Neural cell (in vitro differentiated cells): ENCODE data around the gene SLC34A1. TPM values are rescaled to one million over a fixed set of nuclear protein-coding genes. Genes with fewer than 3 reads are reported as not detected.
A peak's percentile ranks its signal among the peaks of the same experiment; 100 is the strongest.
"Not testable (repeated sequence)": the region's sequence is repeated elsewhere in the genome, so short reads cannot be mapped to it uniquely, and the experiment has no call there.

Experiments used
- H2AFZ ChIP-seq: fragments of 200-600, 300-800 bp; sonication (generic), shearing (Covaris generic); 2 replicates; pipeline ENCODE4 v1.6.0; 2014; ENCODE audit warnings: low read depth, mild to moderate bottlenecking, antibody characterized with exemption, low read length, moderate library complexity
- H3F3A ChIP-seq: fragments of 200-600 bp; shearing (Covaris generic); 2 replicates; pipeline ENCODE4 v1.6.1; 2016; ENCODE audit warnings: mild to moderate bottlenecking, moderate library complexity, mixed read lengths, antibody characterized with exemption, low read length; ENCODE audit not compliant: insufficient read depth, poor library complexity, severe bottlenecking
- H3K27ac ChIP-seq: fragments of 200-600, 300-800 bp; sonication (generic), shearing (Covaris generic); 2 replicates; pipeline ENCODE4 v1.5.1; 2014; ENCODE audit warnings: mild to moderate bottlenecking, low read length, moderate library complexity
- H3K27me3 ChIP-seq: fragments of 300-800, 200-600 bp; sonication (generic), shearing (Covaris generic); 2 replicates; pipeline ENCODE4 v1.6.0; 2014; ENCODE audit warnings: mild to moderate bottlenecking, low read depth, low read length, moderate library complexity; ENCODE audit not compliant: insufficient read depth
- H3K36me3 ChIP-seq: fragments of 300-800, 200-600 bp; sonication (generic), shearing (Covaris generic); 2 replicates; pipeline ENCODE4 v1.5.1; 2014; ENCODE audit warnings: mild to moderate bottlenecking, antibody characterized with exemption, low read length, moderate library complexity; ENCODE audit not compliant: insufficient read depth
- H3K4me2 ChIP-seq: fragments of 300-800, 200-600 bp; sonication (generic), shearing (Covaris generic); 2 replicates; pipeline ENCODE4 v1.6.0; 2014; ENCODE audit warnings: mild to moderate bottlenecking, low read length
- H3K4me3 ChIP-seq: fragments of 300-800, 200-600 bp; sonication (generic), shearing (Covaris generic); 2 replicates; pipeline ENCODE4 v1.5.1; 2014; ENCODE audit warnings: mild to moderate bottlenecking, low read length, moderate library complexity
- H3K79me2 ChIP-seq: fragments of 200-600 bp; shearing (Covaris generic); replicated peaks from 2 replicates; pipeline ENCODE4 v1.6.0; 2014; ENCODE audit warnings: mild to moderate bottlenecking, low read length, moderate library complexity; ENCODE audit not compliant: insufficient read depth
- H3K9ac ChIP-seq: fragments of 300-800, 200-600 bp; sonication (generic), shearing (Covaris generic); 2 replicates; pipeline ENCODE4 v1.6.1; 2016; ENCODE audit warnings: mild to moderate bottlenecking, low read length, mixed read lengths
- H3K9me2 ChIP-seq: fragments of 200-600 bp; shearing (Covaris generic); 2 replicates; pipeline ENCODE4 v1.6.1; 2016; ENCODE audit warnings: mild to moderate bottlenecking, low read length, mixed read lengths; ENCODE audit not compliant: insufficient read depth
- H3K9me3 ChIP-seq: fragments of 200-600, 300-800 bp; sonication (generic), shearing (Covaris generic); 2 replicates; pipeline ENCODE4 v1.6.1; 2016; ENCODE audit warnings: mild to moderate bottlenecking, mixed run types, low read length, moderate library complexity, mixed read lengths
- H4K20me1 ChIP-seq: fragments of 200-600 bp; shearing (Covaris generic); 2 replicates; pipeline ENCODE4 v1.6.1; 2016; ENCODE audit warnings: mild to moderate bottlenecking, mixed run types; ENCODE audit not compliant: insufficient read depth
- EP300 ChIP-seq: fragments of 450-650 bp; conservative IDR thresholded peaks from 2 replicates; pipeline ENCODE4 v1.6.1; 2014; ENCODE audit warnings: antibody characterized with exemption, mild to moderate bottlenecking, moderate library complexity; ENCODE audit not compliant: poor library complexity, severe bottlenecking
- EZH2 ChIP-seq: fragments of 200-600, 300-800 bp; shearing (Covaris generic), sonication (generic); IDR thresholded peaks from 2 replicates; pipeline ENCODE4 v1.6.1; 2014; ENCODE audit warnings: antibody characterized with exemption, low read length, borderline replicate concordance, mild to moderate bottlenecking; ENCODE audit not compliant: insufficient read depth, poor library complexity, severe bottlenecking
- MXI1 ChIP-seq: fragments of 450-650 bp; conservative IDR thresholded peaks from 2 replicates; pipeline ENCODE4 v1.6.1; 2014; ENCODE audit warnings: antibody characterized with exemption, mild to moderate bottlenecking; ENCODE audit not compliant: poor library complexity, severe bottlenecking
- POLR2AphosphoS5 ChIP-seq: IDR thresholded peaks from 2 replicates; pipeline ENCODE4 v1.6.1; 2012
- RAD21 ChIP-seq: fragments of 450-650 bp; conservative IDR thresholded peaks from 2 replicates; pipeline ENCODE4 v1.6.1; 2014; ENCODE audit warnings: antibody characterized with exemption, mild to moderate bottlenecking, moderate library complexity
- SMC3 ChIP-seq: fragments of 450-650 bp; conservative IDR thresholded peaks from 2 replicates; pipeline ENCODE4 v1.6.1; 2014; ENCODE audit warnings: antibody characterized with exemption, mild to moderate bottlenecking, moderate library complexity; ENCODE audit not compliant: poor library complexity
- TAF1 ChIP-seq: IDR thresholded peaks from 2 replicates; pipeline ENCODE4 v1.6.1; 2012; ENCODE audit warnings: low read depth
- polyA plus RNA-seq: library from polyadenylated mRNA; depleted of rRNA; stranded (reverse); fragments of >200 nt; gene quantifications from 2 replicates; pipeline ENCODE4 v1.2.3, GENCODE V29; 2014
- TF ChIP-seq, protein P1 (sequence below): IDR thresholded peaks from 2 replicates; pipeline ENCODE4 v1.6.1; 2012; ENCODE audit warnings: borderline replicate concordance
- TF ChIP-seq, protein P2 (sequence below): fragments of 450-650 bp; IDR thresholded peaks from 2 replicates; pipeline ENCODE4 v1.5.1; 2014; ENCODE audit warnings: antibody characterized with exemption, mild to moderate bottlenecking, moderate library complexity; ENCODE audit not compliant: poor library complexity, severe bottlenecking

The SLC34A1 gene
- polyA plus RNA-seq, 1 donor from 2014 or later = not detected

DNA sequence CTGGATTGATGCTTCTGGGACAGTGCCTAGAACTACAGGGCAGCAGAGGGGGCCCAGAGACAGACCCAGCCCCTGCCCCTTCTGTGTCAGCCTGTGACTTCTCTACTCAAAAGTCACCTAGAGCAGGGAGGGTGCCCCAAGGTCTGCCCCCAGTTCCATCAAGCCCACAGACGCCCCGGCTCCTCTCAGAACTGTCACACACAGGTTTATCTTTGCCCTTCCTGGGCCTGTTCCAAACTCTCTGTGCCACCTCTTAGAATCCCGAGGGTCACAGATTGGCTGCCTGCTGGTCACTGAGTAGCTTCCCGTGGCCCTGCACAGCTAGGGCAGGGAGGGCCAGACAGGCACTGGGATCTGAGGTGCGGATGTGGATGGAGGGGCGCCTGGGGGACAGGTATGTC, 24.8 kb upstream of the SLC34A1 start:
- Histone ChIP-seq H3K27me3 (peaks cover 4% of the 10 kb centered on the region), H3K4me3 (peak overlapping the region; percentile 45), H4K20me1 (no peaks in the 10 kb centered on the region), H3K9me3 (no peaks in the 10 kb centered on the region), H3F3A (no peaks in the 10 kb centered on the region), H3K4me2 (peak overlapping the region; percentile 51), H3K9ac (peak overlapping the region; percentile 61), H3K36me3 (no peaks in the 10 kb centered on the region), H3K9me2 (no peaks in the 10 kb centered on the region), H2AFZ (peak overlapping the region; percentile 4), H3K27ac (peak overlapping the region; percentile 93), H3K79me2 (no peaks in the 10 kb centered on the region)
- TF ChIP-seq, protein P1, sequence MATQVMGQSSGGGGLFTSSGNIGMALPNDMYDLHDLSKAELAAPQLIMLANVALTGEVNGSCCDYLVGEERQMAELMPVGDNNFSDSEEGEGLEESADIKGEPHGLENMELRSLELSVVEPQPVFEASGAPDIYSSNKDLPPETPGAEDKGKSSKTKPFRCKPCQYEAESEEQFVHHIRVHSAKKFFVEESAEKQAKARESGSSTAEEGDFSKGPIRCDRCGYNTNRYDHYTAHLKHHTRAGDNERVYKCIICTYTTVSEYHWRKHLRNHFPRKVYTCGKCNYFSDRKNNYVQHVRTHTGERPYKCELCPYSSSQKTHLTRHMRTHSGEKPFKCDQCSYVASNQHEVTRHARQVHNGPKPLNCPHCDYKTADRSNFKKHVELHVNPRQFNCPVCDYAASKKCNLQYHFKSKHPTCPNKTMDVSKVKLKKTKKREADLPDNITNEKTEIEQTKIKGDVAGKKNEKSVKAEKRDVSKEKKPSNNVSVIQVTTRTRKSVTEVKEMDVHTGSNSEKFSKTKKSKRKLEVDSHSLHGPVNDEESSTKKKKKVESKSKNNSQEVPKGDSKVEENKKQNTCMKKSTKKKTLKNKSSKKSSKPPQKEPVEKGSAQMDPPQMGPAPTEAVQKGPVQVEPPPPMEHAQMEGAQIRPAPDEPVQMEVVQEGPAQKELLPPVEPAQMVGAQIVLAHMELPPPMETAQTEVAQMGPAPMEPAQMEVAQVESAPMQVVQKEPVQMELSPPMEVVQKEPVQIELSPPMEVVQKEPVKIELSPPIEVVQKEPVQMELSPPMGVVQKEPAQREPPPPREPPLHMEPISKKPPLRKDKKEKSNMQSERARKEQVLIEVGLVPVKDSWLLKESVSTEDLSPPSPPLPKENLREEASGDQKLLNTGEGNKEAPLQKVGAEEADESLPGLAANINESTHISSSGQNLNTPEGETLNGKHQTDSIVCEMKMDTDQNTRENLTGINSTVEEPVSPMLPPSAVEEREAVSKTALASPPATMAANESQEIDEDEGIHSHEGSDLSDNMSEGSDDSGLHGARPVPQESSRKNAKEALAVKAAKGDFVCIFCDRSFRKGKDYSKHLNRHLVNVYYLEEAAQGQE = no peak
- no peak for TF ChIP-seq RAD21
- TF ChIP-seq EP300 = no peak
- no peak for TF ChIP-seq POLR2AphosphoS5
- TF ChIP-seq MXI1 = no peak
- TF ChIP-seq, protein P2, sequence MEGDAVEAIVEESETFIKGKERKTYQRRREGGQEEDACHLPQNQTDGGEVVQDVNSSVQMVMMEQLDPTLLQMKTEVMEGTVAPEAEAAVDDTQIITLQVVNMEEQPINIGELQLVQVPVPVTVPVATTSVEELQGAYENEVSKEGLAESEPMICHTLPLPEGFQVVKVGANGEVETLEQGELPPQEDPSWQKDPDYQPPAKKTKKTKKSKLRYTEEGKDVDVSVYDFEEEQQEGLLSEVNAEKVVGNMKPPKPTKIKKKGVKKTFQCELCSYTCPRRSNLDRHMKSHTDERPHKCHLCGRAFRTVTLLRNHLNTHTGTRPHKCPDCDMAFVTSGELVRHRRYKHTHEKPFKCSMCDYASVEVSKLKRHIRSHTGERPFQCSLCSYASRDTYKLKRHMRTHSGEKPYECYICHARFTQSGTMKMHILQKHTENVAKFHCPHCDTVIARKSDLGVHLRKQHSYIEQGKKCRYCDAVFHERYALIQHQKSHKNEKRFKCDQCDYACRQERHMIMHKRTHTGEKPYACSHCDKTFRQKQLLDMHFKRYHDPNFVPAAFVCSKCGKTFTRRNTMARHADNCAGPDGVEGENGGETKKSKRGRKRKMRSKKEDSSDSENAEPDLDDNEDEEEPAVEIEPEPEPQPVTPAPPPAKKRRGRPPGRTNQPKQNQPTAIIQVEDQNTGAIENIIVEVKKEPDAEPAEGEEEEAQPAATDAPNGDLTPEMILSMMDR = no peak
- TF ChIP-seq EZH2 = no peak
- no peak for TF ChIP-seq SMC3
- TF ChIP-seq TAF1 = no peak

DNA sequence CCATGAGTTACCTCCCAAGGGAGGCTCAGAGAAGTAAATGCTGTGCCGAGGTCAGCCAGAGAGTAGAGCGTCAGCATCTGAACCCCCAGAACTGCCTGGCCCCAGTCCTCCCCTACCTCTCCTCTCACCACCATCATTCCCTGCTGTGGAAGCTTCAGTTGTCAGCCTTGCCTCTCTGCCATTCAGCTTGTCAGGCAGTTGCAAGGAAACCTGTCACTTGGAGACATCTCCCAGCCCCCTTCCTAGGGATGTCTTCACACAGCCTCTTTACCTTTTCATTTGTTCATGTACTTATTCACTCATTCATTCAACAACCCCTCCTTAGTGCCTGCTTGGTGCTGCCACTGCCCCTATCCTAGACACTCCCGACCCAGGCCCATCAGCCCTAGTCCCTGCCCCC, 24.4 kb upstream of the SLC34A1 start:
- Histone ChIP-seq H3K9me2 (no peaks in the 10 kb centered on the region), H3K36me3 (no peaks in the 10 kb centered on the region), H3K27ac (peak overlapping the region; percentile 93), H3K79me2 (no peaks in the 10 kb centered on the region), H3K9me3 (no peaks in the 10 kb centered on the region), H3K27me3 (peaks cover 4% of the 10 kb centered on the region), H3F3A (no peaks in the 10 kb centered on the region), H3K9ac (peak overlapping the region; percentile 61), H2AFZ (peak overlapping the region; percentile 4), H3K4me3 (peak overlapping the region; percentile 45), H3K4me2 (peak overlapping the region; percentile 51), H4K20me1 (no peaks in the 10 kb centered on the region)
- no peak for TF ChIP-seq MXI1
- TF ChIP-seq RAD21 = peak; percentile 20
- TF ChIP-seq POLR2AphosphoS5 = peak; percentile 79
- TF ChIP-seq, protein P2 = no peak
- no peak for TF ChIP-seq SMC3
- TF ChIP-seq EP300 = peak; percentile 98
- TF ChIP-seq EZH2 = no peak
- TF ChIP-seq, protein P1 = peak; percentile 61
- no peak for TF ChIP-seq TAF1

DNA sequence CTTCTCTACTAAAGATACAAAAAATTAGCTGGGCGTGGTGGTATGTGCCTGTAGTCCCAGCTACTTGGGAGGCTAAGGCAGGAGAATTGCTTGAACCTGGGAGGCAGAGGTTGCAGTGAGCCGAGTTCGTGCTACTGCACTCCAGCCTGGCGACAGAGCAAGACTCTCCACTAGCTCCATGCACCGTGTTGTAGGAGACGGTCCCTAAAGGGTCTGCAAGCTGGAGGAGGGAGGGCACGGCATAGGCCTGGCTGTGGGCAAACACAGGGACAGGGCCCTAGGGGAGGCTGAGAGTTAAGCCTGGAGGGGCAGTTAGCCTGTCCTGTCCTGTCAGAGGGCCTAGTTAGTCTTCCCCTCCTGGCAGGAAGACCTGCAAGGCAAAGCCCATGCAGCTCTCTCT, 23.5 kb upstream of the SLC34A1 start:
- not testable (repeated sequence) for H3F3A ChIP-seq, H2AFZ ChIP-seq, H3K4me3 ChIP-seq, H4K20me1 ChIP-seq, H3K79me2 ChIP-seq, H3K27me3 ChIP-seq, H3K9me3 ChIP-seq, H3K9ac ChIP-seq, H3K9me2 ChIP-seq, H3K36me3 ChIP-seq, H3K4me2 ChIP-seq
- H3K27ac ChIP-seq = peak overlapping the region; percentile 93
